OCI-LY3 (cell line): ENCODE results near the gene NEK11.

Experiments
- EZH2phosphoT487 ChIP-seq: fragments of 200-600 bp; shearing (Covaris generic); IDR thresholded peaks from 2 replicates; pipeline ENCODE4 v1.6.1; 2018; ENCODE audit warnings: antibody characterized with exemption, mixed run types, low read depth
- TF ChIP-seq, protein P1 (sequence below): fragments of 200-600, 300-600 bp; sonication (generic); IDR thresholded peaks from 2 replicates; pipeline ENCODE4 v1.5.1; 2014; ENCODE audit warnings: antibody characterized with exemption, low read length, low read depth

GRCh38 chr3:131353016-131353877 lies 326.6 kb downstream of the NEK11 start:
- TF ChIP-seq, protein P1, sequence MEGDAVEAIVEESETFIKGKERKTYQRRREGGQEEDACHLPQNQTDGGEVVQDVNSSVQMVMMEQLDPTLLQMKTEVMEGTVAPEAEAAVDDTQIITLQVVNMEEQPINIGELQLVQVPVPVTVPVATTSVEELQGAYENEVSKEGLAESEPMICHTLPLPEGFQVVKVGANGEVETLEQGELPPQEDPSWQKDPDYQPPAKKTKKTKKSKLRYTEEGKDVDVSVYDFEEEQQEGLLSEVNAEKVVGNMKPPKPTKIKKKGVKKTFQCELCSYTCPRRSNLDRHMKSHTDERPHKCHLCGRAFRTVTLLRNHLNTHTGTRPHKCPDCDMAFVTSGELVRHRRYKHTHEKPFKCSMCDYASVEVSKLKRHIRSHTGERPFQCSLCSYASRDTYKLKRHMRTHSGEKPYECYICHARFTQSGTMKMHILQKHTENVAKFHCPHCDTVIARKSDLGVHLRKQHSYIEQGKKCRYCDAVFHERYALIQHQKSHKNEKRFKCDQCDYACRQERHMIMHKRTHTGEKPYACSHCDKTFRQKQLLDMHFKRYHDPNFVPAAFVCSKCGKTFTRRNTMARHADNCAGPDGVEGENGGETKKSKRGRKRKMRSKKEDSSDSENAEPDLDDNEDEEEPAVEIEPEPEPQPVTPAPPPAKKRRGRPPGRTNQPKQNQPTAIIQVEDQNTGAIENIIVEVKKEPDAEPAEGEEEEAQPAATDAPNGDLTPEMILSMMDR: no peak
- TF ChIP-seq EZH2phosphoT487: no peak
